ENCODE data around the gene GPN3.

DNA sequence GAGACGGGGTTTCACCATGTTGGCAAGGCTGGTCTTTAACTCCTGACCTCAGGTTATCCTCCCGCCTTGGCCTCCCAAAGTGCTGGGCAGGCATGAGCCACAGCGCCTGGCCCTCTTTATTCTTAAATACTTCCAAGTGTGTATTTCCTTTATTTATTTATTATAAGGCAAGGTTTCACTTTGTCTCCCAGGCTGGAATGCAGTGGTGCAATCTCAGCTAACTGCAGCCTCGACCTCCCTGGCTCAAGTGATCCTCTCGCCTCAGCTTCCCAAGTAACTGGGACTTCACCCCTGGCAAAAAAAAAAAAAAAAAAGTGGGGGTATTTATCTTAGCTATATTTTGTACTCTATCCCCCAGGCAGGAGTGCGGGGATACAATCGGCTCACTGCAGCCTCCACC is 7.4 kb upstream of the GPN3 start:
- TF ChIP-seq ESRRG (CRISPR knock-in tag; IDR thresholded peaks at IDR 0.05), result no peak
- TF ChIP-seq, protein P1, sequence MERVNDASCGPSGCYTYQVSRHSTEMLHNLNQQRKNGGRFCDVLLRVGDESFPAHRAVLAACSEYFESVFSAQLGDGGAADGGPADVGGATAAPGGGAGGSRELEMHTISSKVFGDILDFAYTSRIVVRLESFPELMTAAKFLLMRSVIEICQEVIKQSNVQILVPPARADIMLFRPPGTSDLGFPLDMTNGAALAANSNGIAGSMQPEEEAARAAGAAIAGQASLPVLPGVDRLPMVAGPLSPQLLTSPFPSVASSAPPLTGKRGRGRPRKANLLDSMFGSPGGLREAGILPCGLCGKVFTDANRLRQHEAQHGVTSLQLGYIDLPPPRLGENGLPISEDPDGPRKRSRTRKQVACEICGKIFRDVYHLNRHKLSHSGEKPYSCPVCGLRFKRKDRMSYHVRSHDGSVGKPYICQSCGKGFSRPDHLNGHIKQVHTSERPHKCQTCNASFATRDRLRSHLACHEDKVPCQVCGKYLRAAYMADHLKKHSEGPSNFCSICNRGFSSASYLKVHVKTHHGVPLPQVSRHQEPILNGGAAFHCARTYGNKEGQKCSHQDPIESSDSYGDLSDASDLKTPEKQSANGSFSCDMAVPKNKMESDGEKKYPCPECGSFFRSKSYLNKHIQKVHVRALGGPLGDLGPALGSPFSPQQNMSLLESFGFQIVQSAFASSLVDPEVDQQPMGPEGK (CRISPR knock-in tag; IDR thresholded peaks at IDR 0.05; ENCODE audit: borderline replicate concordance), result no peak
- no peak for TF ChIP-seq RARB (CRISPR knock-in tag; IDR thresholded peaks at IDR 0.05)
- no peak for TF ChIP-seq ZFP3 (CRISPR knock-in tag; IDR thresholded peaks at IDR 0.05)
- TF ChIP-seq ISL1 (CRISPR knock-in tag; IDR thresholded peaks at IDR 0.05), result no peak
- TF ChIP-seq CSDC2 (CRISPR knock-in tag; IDR thresholded peaks at IDR 0.05), result no peak
- no peak for TF ChIP-seq BACH2 (CRISPR knock-in tag; IDR thresholded peaks at IDR 0.05; ENCODE audit: borderline replicate concordance)
- TF ChIP-seq ZNF8 (CRISPR knock-in tag; IDR thresholded peaks at IDR 0.05), result no peak
- TF ChIP-seq SNAI2 (CRISPR knock-in tag; IDR thresholded peaks at IDR 0.05), result no peak
- TF ChIP-seq ZC3H10 (CRISPR knock-in tag; IDR thresholded peaks at IDR 0.05), result no peak
- TF ChIP-seq ZFP30 (CRISPR knock-in tag; IDR thresholded peaks at IDR 0.05), result no peak
- TF ChIP-seq GLIS3 (CRISPR knock-in tag; IDR thresholded peaks at IDR 0.05), result no peak
- TF ChIP-seq, protein P2, sequence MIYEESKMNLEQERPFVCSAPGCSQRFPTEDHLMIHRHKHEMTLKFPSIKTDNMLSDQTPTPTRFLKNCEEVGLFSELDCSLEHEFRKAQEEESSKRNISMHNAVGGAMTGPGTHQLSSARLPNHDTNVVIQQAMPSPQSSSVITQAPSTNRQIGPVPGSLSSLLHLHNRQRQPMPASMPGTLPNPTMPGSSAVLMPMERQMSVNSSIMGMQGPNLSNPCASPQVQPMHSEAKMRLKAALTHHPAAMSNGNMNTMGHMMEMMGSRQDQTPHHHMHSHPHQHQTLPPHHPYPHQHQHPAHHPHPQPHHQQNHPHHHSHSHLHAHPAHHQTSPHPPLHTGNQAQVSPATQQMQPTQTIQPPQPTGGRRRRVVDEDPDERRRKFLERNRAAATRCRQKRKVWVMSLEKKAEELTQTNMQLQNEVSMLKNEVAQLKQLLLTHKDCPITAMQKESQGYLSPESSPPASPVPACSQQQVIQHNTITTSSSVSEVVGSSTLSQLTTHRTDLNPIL (CRISPR knock-in tag; IDR thresholded peaks at IDR 0.05; ENCODE audit: low read depth), result no peak
